ENCODE measurements around the gene KLRC4.
"Not testable (repeated sequence)": the region's sequence is repeated elsewhere in the genome, so short reads cannot be mapped to it uniquely, and the experiment has no call there.

Gene KLRC4

GRCh38 chr12:10397296-10397695 lies 12.3 kb downstream of the KLRC4 start:
- ATAC-seq (peak; percentile 66), DNase-seq (peak; percentile 42)

GRCh38 chr12:10396176-10396575 lies 13.4 kb downstream of the KLRC4 start:
- DNase-seq, ATAC-seq: not testable (repeated sequence)

GRCh38 chr12:10395390-10395998 lies 14.1 kb downstream of the KLRC4 start:
- peak; percentile 62 for ATAC-seq
- peak; percentile 21 for DNase-seq

GRCh38 chr12:10394531-10395152 lies 14.9 kb downstream of the KLRC4 start:
- peak; percentile 61 for ATAC-seq
- peak; percentile 45 for DNase-seq

GRCh38 chr12:10393291-10393690 lies 16.3 kb downstream of the KLRC4 start:
- DNase-seq, result no peak
- no peak for ATAC-seq

- ATAC-seq (peak; percentile 44), DNase-seq (peak; percentile 58)
Measured at GRCh38 chr12:10392394-10392930, 17.1 kb downstream of the KLRC4 start.

- DNase-seq, ATAC-seq: not testable (repeated sequence)
Measured at GRCh38 chr12:10390991-10391390, 18.6 kb downstream of the KLRC4 start.

GRCh38 chr12:10389904-10390303 lies 19.7 kb downstream of the KLRC4 start, which contains the start of gene KLRK1:
TSS of gene KLRK1 (minus strand) at chr12:10390041. CDS start at chr12:10388810, 1,231 bp downstream.
- ATAC-seq (no peak), DNase-seq (no peak)

- no peak for DNase-seq
- ATAC-seq, result no peak
Measured at GRCh38 chr12:10388624-10389413, 20.7 kb downstream of the KLRC4 start.

GRCh38 chr12:10387498-10387897 lies 22.1 kb downstream of the KLRC4 start:
- ATAC-seq, DNase-seq: not testable (repeated sequence)

- DNase-seq (no peak), ATAC-seq (no peak)
Measured at GRCh38 chr12:10386857-10387256, 22.7 kb downstream of the KLRC4 start.

GRCh38 chr12:10385166-10385613 lies 24.4 kb downstream of the KLRC4 start:
- DNase-seq (no peak), ATAC-seq (peak; percentile 78)

- ATAC-seq, result no peak
- DNase-seq, result no peak
Measured at GRCh38 chr12:10384191-10384590, 25.4 kb downstream of the KLRC4 start.

- ATAC-seq (no peak), DNase-seq (no peak)
Measured at GRCh38 chr12:10381928-10382628, 27.5 kb downstream of the KLRC4 start.

- DNase-seq, result peak; percentile 57
- ATAC-seq, result peak; percentile 83
Measured at GRCh38 chr12:10378737-10379136, 30.8 kb downstream of the KLRC4 start.

GRCh38 chr12:10374624-10375018 lies 34.9 kb downstream of the KLRC4 start:
- ATAC-seq (no peak), DNase-seq (no peak)

GRCh38 chr12:10372559-10372958 lies 37.0 kb downstream of the KLRC4 start:
- ATAC-seq (peak; percentile 63), DNase-seq (no peak)

GRCh38 chr12:10371893-10372535 lies 37.5 kb downstream of the KLRC4 start:
- not testable (repeated sequence) for ATAC-seq, DNase-seq

- ATAC-seq (no peak), DNase-seq (no peak)
Measured at GRCh38 chr12:10369557-10370415, 39.8 kb downstream of the KLRC4 start.
